Stimulated activated naive CD8-positive, alpha-beta T cell treated with anti-CD3 and anti-CD28 coated beads, Interleukin-15, Interleukin-2, amounts not matched to agents 100 U/mL and 50 U/mL, for 24 hours (primary cell): ENCODE measurements around the gene RUFY2.
"Not testable (repeated sequence)": the region's sequence is repeated elsewhere in the genome, so short reads cannot be mapped to it uniquely, and the experiment has no call there.

Source experiments
- ATAC-seq: fragments of 150-1000 bp; cut with Tn5 transposase; one replicate; pipeline ENCODE4 v1.10.0; 2021
- DNase-seq: peaks from one replicate; pipeline ENCODE4 v3.0.0; 2021

The RUFY2 gene

DNA sequence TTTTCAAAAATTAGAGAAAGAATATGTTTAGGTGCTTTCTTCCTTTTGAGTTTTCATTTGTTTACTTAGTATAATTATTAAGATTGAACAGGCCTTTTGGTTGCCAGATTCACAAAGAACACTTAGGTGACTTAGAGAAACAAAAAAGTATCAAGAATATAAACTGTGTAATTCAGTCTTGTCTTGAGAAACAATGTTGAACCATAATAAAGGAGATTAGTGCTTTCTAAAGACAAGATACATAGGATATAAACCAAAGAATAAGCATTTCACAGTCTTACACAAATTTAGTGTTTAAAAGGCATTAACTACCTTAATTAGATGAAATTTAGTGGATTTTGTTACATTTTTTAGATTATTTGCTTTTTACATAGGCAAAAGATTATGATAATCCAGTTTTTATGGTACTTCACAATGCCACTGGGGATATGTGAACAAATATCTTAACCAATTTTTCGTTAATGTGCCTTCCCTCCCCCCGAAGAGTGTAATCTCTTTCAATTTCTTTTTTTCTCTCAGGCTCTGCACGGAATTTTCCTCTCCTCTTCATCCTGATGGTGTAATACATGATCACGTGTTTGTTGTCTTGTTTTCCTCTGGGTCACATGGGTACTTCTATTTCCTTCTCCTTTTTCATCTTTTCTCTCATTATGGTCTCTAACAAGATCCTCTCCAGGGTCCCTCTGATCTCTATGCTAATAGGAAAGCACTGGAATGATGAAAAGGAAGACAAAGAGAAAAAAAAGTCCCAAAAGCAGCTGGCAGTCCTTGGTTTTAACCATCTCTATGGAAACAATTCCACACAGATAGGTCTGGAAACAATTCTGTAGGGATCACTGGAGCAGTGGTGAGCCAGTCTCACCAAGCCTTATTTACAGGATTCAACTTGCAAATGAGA is 78.9 kb downstream of the RUFY2 start:
- no peak for ATAC-seq
- DNase-seq, result no peak

DNA sequence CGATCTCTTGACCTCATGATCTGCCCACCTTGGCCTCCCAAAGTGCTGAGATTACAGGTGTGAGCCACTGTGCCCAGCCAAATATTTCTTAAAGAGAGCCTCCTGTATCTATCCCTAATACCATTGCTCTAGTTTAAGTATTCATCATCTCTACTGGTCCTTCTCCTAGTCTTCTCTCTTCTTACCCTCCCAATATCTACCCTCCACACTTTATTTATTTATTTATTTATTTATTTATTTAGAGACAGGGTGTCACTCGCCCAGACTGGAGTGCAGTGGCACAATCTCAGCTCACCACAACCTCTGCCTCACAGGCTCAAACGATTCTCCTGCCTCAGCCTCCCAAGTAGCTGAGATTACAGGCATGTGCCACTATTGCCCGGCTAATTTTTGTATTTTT is 82.7 kb downstream of the RUFY2 start:
- not testable (repeated sequence) for DNase-seq, ATAC-seq

DNA sequence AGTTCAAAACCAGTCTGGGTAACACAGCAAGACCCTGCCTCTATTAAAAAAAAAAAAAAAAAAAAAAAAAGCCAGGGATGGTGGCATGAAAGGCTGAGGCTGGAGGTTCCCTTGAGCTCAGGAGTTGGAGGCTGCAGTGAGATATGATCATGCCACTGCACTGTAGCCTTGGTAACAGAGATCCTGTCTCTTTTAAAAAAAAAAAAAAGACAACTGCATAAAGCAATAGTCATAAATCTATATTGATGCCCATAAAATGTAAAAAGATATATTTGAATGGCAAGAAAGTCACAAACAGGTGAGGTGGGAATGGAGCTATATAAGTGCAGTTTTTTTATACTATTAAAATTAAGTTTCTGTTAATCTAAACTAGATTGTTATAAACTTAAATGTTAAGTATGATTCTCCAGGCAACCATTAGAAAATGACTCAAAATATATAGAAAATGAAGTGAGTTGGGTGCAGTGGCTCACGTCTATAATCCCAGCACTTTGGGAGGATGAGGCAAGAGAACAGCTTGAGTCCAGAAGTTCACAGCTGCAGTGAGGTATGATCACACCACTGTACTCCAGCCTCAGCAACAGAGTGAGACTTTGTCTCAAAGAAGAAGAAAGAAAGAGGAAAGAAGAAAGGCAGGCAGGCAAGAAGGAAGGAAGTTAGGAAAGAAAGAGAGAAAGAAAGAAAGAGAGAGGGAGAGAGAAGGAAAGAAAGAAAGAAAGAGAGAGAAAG is 88.6 kb downstream of the RUFY2 start:
- DNase-seq (no peak), ATAC-seq (no peak)

DNA sequence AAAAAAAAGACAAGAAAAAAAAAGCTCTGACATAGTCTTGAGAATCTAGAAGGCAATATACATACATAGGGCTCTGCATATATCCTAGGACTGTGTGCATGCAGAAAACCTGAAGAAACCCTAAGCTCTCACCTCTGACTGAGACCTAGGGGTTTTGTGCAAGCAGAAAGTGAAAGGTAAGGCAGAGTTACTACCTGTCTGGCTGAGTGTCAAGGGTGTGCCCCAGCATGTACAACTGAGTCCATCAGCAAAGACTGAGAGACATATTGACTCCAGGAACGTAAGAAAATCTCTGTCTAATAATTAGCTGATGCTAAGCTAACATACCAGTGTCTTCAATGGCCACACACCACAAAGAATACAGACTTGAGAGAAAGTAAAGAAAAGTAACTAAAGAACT is 91.5 kb downstream of the RUFY2 start:
- ATAC-seq, result no peak

DNA sequence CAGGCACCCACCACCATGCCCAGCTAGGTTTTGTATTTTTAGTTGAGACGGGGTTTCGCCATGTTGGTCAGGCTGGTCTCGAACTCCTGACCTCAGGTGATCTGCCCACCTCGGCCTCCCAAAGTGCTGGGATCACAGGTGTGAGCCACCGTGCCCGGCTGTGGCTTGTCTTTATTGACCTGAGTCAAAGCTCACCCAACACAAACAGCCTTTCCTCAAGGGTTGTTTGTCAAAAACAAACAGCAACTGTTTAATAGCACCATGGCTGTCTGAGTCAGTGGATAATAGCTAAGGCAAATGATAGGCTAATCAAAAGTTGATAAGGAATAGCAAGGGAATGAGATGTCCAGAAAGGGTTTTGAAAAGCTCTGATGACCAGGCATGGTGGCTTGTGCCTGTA is 92.1 kb downstream of the RUFY2 start:
- not testable (repeated sequence) for DNase-seq, ATAC-seq

More for the DNA sequence above, 91.5 kb downstream of the RUFY2 start:
- DNase-seq, result no peak

- no peak for ATAC-seq
Measured at GRCh38 chr10:68310531-68310930, 96.5 kb downstream of the RUFY2 start.

GRCh38 chr10:68305854-68306253 is 101.2 kb downstream of the RUFY2 start:
- DNase-seq (no peak), ATAC-seq (no peak)

More at GRCh38 chr10:68310531-68310930, 96.5 kb downstream of the RUFY2 start:
- DNase-seq, result no peak

GRCh38 chr10:68303849-68304412 is 103.1 kb downstream of the RUFY2 start:
- no peak for DNase-seq
- no peak for ATAC-seq

- ATAC-seq, result no peak
- DNase-seq, result no peak
Measured at GRCh38 chr10:68302871-68303270, 104.2 kb downstream of the RUFY2 start.

DNA sequence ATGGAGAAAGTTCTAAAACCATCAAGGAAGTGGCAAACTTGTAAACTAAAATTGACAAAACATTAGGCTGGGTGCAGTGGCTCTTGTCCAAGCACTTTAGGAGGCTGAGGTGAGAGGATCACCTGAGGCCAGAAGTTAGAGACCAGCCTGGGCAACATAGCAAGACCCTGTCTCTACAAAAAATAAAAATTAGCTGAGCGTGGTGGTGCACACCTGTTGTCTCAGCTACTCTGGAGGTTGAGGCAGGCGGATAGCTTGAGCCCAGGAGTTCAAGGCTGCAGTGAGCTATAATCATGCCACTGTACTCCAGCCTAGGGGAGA is 104.6 kb downstream of the RUFY2 start:
- no peak for DNase-seq
- no peak for ATAC-seq

GRCh38 chr10:68301790-68302502 is 105.1 kb downstream of the RUFY2 start:
- ATAC-seq (peak; percentile 46), DNase-seq (no peak)

DNA sequence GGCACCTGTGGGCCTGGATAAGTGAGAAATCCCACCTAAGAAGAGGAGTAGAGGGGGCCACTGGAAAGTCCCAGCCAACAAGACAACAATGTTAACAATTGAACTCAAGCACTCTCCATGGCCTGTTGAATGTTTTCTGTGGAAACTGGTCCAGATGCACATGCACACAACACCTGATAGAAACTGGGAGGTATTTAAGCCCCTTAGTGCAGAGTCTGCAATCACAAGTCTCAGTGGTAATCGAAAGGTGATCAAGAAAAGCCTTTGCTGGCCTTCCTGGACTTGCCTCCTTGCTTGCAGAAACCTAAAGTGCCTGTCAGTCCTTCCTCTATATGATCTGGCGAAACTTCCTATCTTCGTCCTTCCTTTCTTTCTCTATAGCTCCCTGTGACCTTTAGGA is 105.8 kb downstream of the RUFY2 start:
- DNase-seq (no peak), ATAC-seq (no peak)

GRCh38 chr10:68296843-68297663 is 110.0 kb downstream of the RUFY2 start:
- ATAC-seq, result no peak

More at GRCh38 chr10:68296843-68297663, 110.0 kb downstream of the RUFY2 start:
- DNase-seq, result no peak
